Liver (tissue), 9 donors: ENCODE results near the gene CRYBG2. TPM values are rescaled to one million over a fixed set of nuclear protein-coding genes. Genes with fewer than 3 reads are reported as not detected.

Experiments used
- DNase-seq: peaks from one replicate; pipeline ENCODE4 v3.0.0-alpha.2; 2017; ENCODE audit warnings: low spot score
- H3K27ac ChIP-seq, 2 donors: one replicate each; pipeline ENCODE4 v1.7.0; 2013; ENCODE audit warnings: inconsistent platforms in 2 of 2, low read length in 2 of 2, control low read depth in 1 of 2, low read depth in 1 of 2, mild to moderate bottlenecking in 1 of 2
- H3K27me3 ChIP-seq, 4 donors: one replicate each; pipeline versions ENCODE4 v1.6.1 to v1.7.0; 2013; ENCODE audit warnings: low read length in 3 of 4, inconsistent platforms in 1 of 4, mild to moderate bottlenecking in 1 of 4, moderate library complexity in 1 of 4; ENCODE audit not compliant: control insufficient read depth in 4 of 4, insufficient read depth in 4 of 4
- H3K36me3 ChIP-seq, 4 donors: one replicate each; pipeline versions ENCODE4 v1.6.1 to v1.7.0; 2013; ENCODE audit warnings: low read length in 3 of 4, mild to moderate bottlenecking in 3 of 4, low read depth in 1 of 4, moderate library complexity in 1 of 4; ENCODE audit not compliant: control insufficient read depth in 4 of 4, insufficient read depth in 3 of 4
- H3K4me1 ChIP-seq, 4 donors: one replicate each; pipeline versions ENCODE4 v1.6.1 to v1.7.0; 2013; ENCODE audit warnings: low read length in 3 of 4, mild to moderate bottlenecking in 3 of 4, moderate library complexity in 1 of 4; ENCODE audit not compliant: control insufficient read depth in 4 of 4, insufficient read depth in 4 of 4
- H3K4me3 ChIP-seq, 3 donors: one replicate each; pipeline versions ENCODE4 v1.6.1 to v1.7.0; 2013; ENCODE audit warnings: low read length in 3 of 3, control low read depth in 1 of 3, low read depth in 1 of 3, mild to moderate bottlenecking in 1 of 3
- H3K9ac ChIP-seq, 2 donors: one replicate each; pipeline ENCODE4 v1.7.0; 2013; ENCODE audit warnings: low read length in 2 of 2, mild to moderate bottlenecking in 2 of 2, moderate library complexity in 2 of 2, control low read depth in 1 of 2, low read depth in 1 of 2
- H3K9me3 ChIP-seq, 4 donors: one replicate each; pipeline versions ENCODE4 v1.6.1 to v1.7.0; 2013; ENCODE audit warnings: low read length in 3 of 4; ENCODE audit not compliant: control insufficient read depth in 4 of 4
- ATF3 ChIP-seq: IDR thresholded peaks from 2 replicates; pipeline ENCODE4 v1.6.1; 2016; ENCODE audit warnings: antibody characterized with exemption
- EGR1 ChIP-seq, 2 donors: IDR thresholded peaks; 2 replicates each; pipeline ENCODE4 v1.6.1; 2016 to 2018; ENCODE audit warnings: antibody characterized with exemption in 2 of 2, low read depth in 2 of 2
- FOXA1 ChIP-seq: IDR thresholded peaks from 2 replicates; pipeline ENCODE4 v1.6.1; 2016; ENCODE audit warnings: antibody characterized with exemption
- FOXA2 ChIP-seq: IDR thresholded peaks from 2 replicates; pipeline ENCODE4 v1.6.1; 2016; ENCODE audit warnings: antibody characterized with exemption
- GABPA ChIP-seq, 2 donors: IDR thresholded peaks in 1 of 2; conservative IDR thresholded peaks in 1 of 2; 2 replicates each; pipeline ENCODE4 v1.6.1; 2016; ENCODE audit warnings: antibody characterized with exemption in 2 of 2, mild to moderate bottlenecking in 1 of 2, moderate library complexity in 1 of 2
- HNF4A ChIP-seq, 2 donors: conservative IDR thresholded peaks; 2 replicates each; pipeline ENCODE4 v1.6.1; 2016; ENCODE audit warnings: antibody characterized with exemption in 2 of 2, mild to moderate bottlenecking in 2 of 2
- HNF4G ChIP-seq: IDR thresholded peaks from 2 replicates; pipeline ENCODE4 v1.6.1; 2016; ENCODE audit warnings: antibody characterized with exemption
- JUND ChIP-seq, 2 donors: IDR thresholded peaks; 2 replicates each; pipeline ENCODE4 v1.6.1; 2016; ENCODE audit warnings: antibody characterized with exemption in 2 of 2
- MAX ChIP-seq: IDR thresholded peaks from 2 replicates; pipeline ENCODE4 v1.6.1; 2016; ENCODE audit warnings: antibody characterized with exemption
- NR2F2 ChIP-seq: IDR thresholded peaks from 2 replicates; pipeline ENCODE4 v1.6.1; 2016; ENCODE audit warnings: antibody characterized with exemption
- RAD21 ChIP-seq, 2 donors: IDR thresholded peaks; 2 replicates each; pipeline ENCODE4 v1.6.1; 2016; ENCODE audit warnings: antibody characterized with exemption in 2 of 2, mild to moderate bottlenecking in 2 of 2
- RXRA ChIP-seq, 2 donors: IDR thresholded peaks; 2 replicates each; pipeline ENCODE4 v1.6.1; 2017 to 2018; ENCODE audit warnings: antibody characterized with exemption in 2 of 2, mild to moderate bottlenecking in 1 of 2
- SP1 ChIP-seq: IDR thresholded peaks from 2 replicates; pipeline ENCODE4 v1.6.1; 2018; ENCODE audit warnings: antibody characterized with exemption, mild to moderate bottlenecking
- TAF1 ChIP-seq: conservative IDR thresholded peaks from 2 replicates; pipeline ENCODE4 v1.6.1; 2016; ENCODE audit warnings: antibody characterized with exemption, mild to moderate bottlenecking
- YY1 ChIP-seq: IDR thresholded peaks from 2 replicates; pipeline ENCODE4 v1.6.1; 2016; ENCODE audit warnings: antibody characterized with exemption, mild to moderate bottlenecking
- WGBS: extraction: QIAGEN DNeasy Blood & Tissue Kit; methylation state at CpG from one replicate; pipeline ENCODE4 v1.1.7; 2013; 5-methylcytosine and 5-hydroxymethylcytosine counted together
- polyA plus RNA-seq, 2 donors: library from polyadenylated mRNA; stranded (reverse) in 1 of 2; unstranded in 1 of 2; fragments of 200-250 nt in 1 of 2; fragments of >200 nt in 1 of 2; fragmentation: Nextera tagmentation in 1 of 2; extraction: Ambion mirVana in 1 of 2; gene quantifications; one replicate each; pipeline versions ENCODE4 v1.2.1 to v1.2.3, GENCODE V29; 2013 to 2015
- total RNA-seq, 2 donors: library from RNA; depleted of rRNA; stranded (reverse); fragments of >200 nt; gene quantifications; one replicate each; pipeline ENCODE4 v1.2.3, GENCODE V29; 2014
- TF ChIP-seq, protein P1 (sequence below): fragments of 150-350 bp; IDR thresholded peaks from 2 replicates; pipeline ENCODE4 v1.5.1; 2017; ENCODE audit warnings: improper control_type of control experiment, low read depth, low read length; ENCODE audit not compliant: missing input control
- TF ChIP-seq, protein P2 (sequence below): IDR thresholded peaks from 2 replicates; pipeline ENCODE4 v1.6.1; 2016; ENCODE audit warnings: antibody characterized with exemption
- donor health status: healthy.
- donor health status: healthy.
- donor health status: healthy.
- donor health status: healthy.
- donor health status: healthy.

The CRYBG2 gene
- total and polyA plus RNA-seq, 4 donors, result under 0.01 to 0.12 (median under 0.01) TPM; not detected in 1

GRCh38 chr1:26279456-26280332 lies 74.2 kb downstream of the CRYBG2 start, which contains the start of gene SH3BGRL3 (continued):
- TF ChIP-seq GABPA (IDR thresholded peaks at IDR 0.05 in 1 of 2, conservative IDR thresholded peaks at IDR 0.05 in 1 of 2) (peak in 1 of 2 donors; percentile 66), RAD21 (IDR thresholded peaks at IDR 0.05) (peak; percentile 10 to 25), MAX (no peak), EGR1 (IDR thresholded peaks at IDR 0.05; ENCODE audit: low read depth in 2 of 2) (no peak), RXRA (IDR thresholded peaks at IDR 0.05) (no peak)

GRCh38 chr1:26278724-26279455 lies 75.0 kb downstream of the CRYBG2 start:
- no peaks in the 10 kb centered on the region for H3K36me3 ChIP-seq
- no peaks in the 10 kb centered on the region for H3K9me3 ChIP-seq
- TF ChIP-seq NR2F2, result no peak
- no peak for TF ChIP-seq HNF4A (conservative IDR thresholded peaks at IDR 0.05)
- no peak for TF ChIP-seq HNF4G
- no peak for TF ChIP-seq SP1
- no peak for TF ChIP-seq YY1
- TF ChIP-seq ATF3, result no peak
- TF ChIP-seq JUND (IDR thresholded peaks at IDR 0.05), result no peak
- TF ChIP-seq TAF1, result no peak
- TF ChIP-seq GABPA (IDR thresholded peaks at IDR 0.05 in 1 of 2, conservative IDR thresholded peaks at IDR 0.05 in 1 of 2), result no peak
- TF ChIP-seq, protein P1, sequence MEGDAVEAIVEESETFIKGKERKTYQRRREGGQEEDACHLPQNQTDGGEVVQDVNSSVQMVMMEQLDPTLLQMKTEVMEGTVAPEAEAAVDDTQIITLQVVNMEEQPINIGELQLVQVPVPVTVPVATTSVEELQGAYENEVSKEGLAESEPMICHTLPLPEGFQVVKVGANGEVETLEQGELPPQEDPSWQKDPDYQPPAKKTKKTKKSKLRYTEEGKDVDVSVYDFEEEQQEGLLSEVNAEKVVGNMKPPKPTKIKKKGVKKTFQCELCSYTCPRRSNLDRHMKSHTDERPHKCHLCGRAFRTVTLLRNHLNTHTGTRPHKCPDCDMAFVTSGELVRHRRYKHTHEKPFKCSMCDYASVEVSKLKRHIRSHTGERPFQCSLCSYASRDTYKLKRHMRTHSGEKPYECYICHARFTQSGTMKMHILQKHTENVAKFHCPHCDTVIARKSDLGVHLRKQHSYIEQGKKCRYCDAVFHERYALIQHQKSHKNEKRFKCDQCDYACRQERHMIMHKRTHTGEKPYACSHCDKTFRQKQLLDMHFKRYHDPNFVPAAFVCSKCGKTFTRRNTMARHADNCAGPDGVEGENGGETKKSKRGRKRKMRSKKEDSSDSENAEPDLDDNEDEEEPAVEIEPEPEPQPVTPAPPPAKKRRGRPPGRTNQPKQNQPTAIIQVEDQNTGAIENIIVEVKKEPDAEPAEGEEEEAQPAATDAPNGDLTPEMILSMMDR, result no peak
- TF ChIP-seq EGR1 (IDR thresholded peaks at IDR 0.05; ENCODE audit: low read depth in 2 of 2), result no peak
- TF ChIP-seq RXRA (IDR thresholded peaks at IDR 0.05), result no peak
- TF ChIP-seq RAD21 (IDR thresholded peaks at IDR 0.05), result no peak
- peak overlapping the region in 2 of 3 donors; percentile 60 to 78 for H3K4me3 ChIP-seq
- H3K9ac ChIP-seq, result peak overlapping the region in 1 of 2 donors; percentile 61
- H3K4me1 ChIP-seq, result peaks cover 17 to 55% (median 33%) of the 10 kb centered on the region in 4 donors
- H3K27ac ChIP-seq, result peak overlapping the region; percentile 86 to 96
- WGBS, result 70% methylated on average over 9 of the region's 9 CpGs
- no peak for DNase-seq
- no peaks in the 10 kb centered on the region for H3K27me3 ChIP-seq

- Histone ChIP-seq H3K9me3 (no peaks in the 10 kb centered on the region), H3K9ac (no peak overlapping the region), H3K27me3 (no peaks in the 10 kb centered on the region), H3K27ac (peak overlapping the region in 1 of 2 donors; percentile 42), H3K4me1 (peaks cover 17 to 55% (median 33%) of the 10 kb centered on the region in 4 donors), H3K36me3 (no peaks in the 10 kb centered on the region), H3K4me3 (no peak overlapping the region)
- WGBS, result 73% methylated on average over 4 of the region's 4 CpGs
- TF ChIP-seq NR2F2, result no peak
- TF ChIP-seq, protein P1, result no peak
- TF ChIP-seq EGR1 (IDR thresholded peaks at IDR 0.05; ENCODE audit: low read depth in 2 of 2), result no peak
- TF ChIP-seq RXRA (IDR thresholded peaks at IDR 0.05), result no peak
- no peak for TF ChIP-seq HNF4G
- TF ChIP-seq SP1, result no peak
- no peak for TF ChIP-seq ATF3
- TF ChIP-seq HNF4A (conservative IDR thresholded peaks at IDR 0.05), result no peak
- TF ChIP-seq, protein P2, sequence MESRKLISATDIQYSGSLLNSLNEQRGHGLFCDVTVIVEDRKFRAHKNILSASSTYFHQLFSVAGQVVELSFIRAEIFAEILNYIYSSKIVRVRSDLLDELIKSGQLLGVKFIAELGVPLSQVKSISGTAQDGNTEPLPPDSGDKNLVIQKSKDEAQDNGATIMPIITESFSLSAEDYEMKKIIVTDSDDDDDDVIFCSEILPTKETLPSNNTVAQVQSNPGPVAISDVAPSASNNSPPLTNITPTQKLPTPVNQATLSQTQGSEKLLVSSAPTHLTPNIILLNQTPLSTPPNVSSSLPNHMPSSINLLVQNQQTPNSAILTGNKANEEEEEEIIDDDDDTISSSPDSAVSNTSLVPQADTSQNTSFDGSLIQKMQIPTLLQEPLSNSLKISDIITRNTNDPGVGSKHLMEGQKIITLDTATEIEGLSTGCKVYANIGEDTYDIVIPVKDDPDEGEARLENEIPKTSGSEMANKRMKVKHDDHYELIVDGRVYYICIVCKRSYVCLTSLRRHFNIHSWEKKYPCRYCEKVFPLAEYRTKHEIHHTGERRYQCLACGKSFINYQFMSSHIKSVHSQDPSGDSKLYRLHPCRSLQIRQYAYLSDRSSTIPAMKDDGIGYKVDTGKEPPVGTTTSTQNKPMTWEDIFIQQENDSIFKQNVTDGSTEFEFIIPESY, result no peak
- no peak for TF ChIP-seq YY1
- TF ChIP-seq FOXA1, result no peak
- TF ChIP-seq GABPA (IDR thresholded peaks at IDR 0.05 in 1 of 2, conservative IDR thresholded peaks at IDR 0.05 in 1 of 2), result no peak
- no peak for TF ChIP-seq MAX
- TF ChIP-seq TAF1, result no peak
- no peak for TF ChIP-seq FOXA2
- DNase-seq, result peak; percentile 61
These were observed 75.6 kb downstream of the CRYBG2 start for GRCh38 chr1:26278303-26278702.
